Transverse colon (tissue), 4 donors: Measurements from ENCODE around the gene B3GNT7.

Experiments used
- POLR2A ChIP-seq: fragments of 450-650 bp; IDR thresholded peaks from one replicate; pipeline ENCODE4 v1.6.1; 2016; ENCODE audit warnings: antibody characterized with exemption, mild to moderate bottlenecking, moderate library complexity
- POLR2AphosphoS5 ChIP-seq, 3 donors: sonication (generic); formaldehyde crosslinking; IDR thresholded peaks; one replicate each; pipeline ENCODE4 v1.6.1; 2016; ENCODE audit warnings: antibody characterized with exemption in 3 of 3
- TF ChIP-seq, protein P1 (sequence below), 5 experiments: fragments of 200-600 bp in 3 of 5; fragments of 450-650 bp in 2 of 5; sonication (generic) in 3 of 5; IDR thresholded peaks; 1 replicate in 2 of 5; 2 replicates in 3 of 5; pipeline ENCODE4 v1.5.1; 2016 to 2017; ENCODE audit warnings: antibody characterized with exemption in 5 of 5, inconsistent platforms in 3 of 5, mild to moderate bottlenecking in 2 of 5, moderate library complexity in 1 of 5

DNA sequence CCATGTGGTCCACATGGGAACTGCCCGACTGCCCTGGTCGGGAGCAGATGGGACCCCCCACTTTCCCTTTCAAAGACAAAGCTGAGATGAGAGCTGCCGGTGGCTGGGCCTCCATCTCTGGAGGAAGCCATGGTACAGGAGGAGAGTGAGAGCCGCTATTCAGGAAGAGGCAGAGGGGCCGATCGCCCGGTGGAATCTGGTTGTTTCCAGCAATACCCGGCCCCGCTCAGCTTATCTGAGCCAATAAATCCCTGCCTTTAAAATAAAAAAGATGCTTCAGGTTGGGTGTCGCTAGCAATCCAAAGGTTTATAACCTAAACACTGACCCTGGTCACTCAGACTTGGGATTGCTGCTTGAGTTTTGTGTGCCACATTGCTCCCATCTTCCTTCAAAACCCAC is 15.2 kb upstream of the B3GNT7 start:
- TF ChIP-seq, protein P1, sequence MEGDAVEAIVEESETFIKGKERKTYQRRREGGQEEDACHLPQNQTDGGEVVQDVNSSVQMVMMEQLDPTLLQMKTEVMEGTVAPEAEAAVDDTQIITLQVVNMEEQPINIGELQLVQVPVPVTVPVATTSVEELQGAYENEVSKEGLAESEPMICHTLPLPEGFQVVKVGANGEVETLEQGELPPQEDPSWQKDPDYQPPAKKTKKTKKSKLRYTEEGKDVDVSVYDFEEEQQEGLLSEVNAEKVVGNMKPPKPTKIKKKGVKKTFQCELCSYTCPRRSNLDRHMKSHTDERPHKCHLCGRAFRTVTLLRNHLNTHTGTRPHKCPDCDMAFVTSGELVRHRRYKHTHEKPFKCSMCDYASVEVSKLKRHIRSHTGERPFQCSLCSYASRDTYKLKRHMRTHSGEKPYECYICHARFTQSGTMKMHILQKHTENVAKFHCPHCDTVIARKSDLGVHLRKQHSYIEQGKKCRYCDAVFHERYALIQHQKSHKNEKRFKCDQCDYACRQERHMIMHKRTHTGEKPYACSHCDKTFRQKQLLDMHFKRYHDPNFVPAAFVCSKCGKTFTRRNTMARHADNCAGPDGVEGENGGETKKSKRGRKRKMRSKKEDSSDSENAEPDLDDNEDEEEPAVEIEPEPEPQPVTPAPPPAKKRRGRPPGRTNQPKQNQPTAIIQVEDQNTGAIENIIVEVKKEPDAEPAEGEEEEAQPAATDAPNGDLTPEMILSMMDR (IDR thresholded peaks at IDR 0.05): no peak
- TF ChIP-seq POLR2AphosphoS5 (IDR thresholded peaks at IDR 0.05) (no peak), POLR2A (no peak)
